HG03558 (cell line): ENCODE data around the gene PTPRD.

Experiments used
- ATAC-seq: cut with Tn5 transposase; IDR thresholded peaks from one replicate; pipeline ENCODE4 v1.9.1; 2021; ENCODE audit warnings: moderate number of reproducible peaks; ENCODE audit not compliant: unreplicated experiment; ENCODE audit errors: extremely low read depth

Gene PTPRD

DNA sequence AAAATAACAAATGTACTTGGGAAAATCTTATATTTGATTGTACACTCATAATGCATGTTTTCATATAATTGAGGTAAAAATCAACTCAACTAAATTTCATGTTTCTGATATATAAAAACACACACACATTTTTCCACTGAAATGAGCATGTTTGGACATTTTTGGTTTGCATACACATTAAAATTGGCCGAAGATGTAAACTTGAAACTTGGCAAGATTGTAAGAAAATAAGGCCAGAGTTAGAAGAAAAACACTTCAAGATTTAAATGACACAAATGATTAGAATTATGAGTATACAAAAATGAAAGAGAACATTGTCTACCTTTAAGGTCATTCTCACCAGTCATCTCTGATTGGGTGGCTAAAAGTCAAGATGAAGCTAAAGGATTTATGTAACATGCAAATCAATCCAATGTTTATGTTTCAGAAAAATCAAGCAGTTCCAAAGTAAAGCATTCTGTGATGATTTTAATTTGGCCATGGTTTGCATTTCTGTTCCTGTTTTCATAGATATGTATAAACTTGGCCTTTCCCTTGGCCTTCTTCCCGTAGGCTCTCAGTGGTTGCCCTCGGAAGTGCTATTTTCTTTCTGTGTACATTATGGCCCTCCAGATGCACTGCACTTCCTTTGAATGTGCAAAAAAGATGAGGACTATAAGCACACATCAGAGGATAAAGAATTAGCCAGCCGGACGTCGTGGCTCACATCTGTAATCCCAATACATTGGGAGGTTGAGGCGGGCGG is 1707.9 kb downstream of the PTPRD start:
- ATAC-seq, result no peak

DNA sequence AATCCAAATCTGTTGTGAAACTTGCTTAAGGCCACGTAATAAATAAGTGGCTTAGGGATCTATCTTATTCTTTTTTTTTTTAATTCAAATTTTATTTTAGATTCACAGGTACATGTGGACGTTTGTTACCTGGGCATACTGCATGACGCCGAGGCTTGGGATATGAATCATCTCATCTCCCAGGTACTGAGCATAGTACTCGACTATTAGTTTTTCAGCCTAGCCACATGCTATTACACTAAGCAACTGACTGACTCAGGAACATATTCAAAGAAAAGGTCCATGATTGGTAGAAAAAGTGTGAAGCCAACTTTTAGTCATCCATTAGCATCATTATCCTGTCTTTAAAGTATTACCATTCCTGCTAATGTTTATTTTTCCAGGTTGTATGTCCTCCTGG is 1709.7 kb downstream of the PTPRD start:
- ATAC-seq, result no peak

DNA sequence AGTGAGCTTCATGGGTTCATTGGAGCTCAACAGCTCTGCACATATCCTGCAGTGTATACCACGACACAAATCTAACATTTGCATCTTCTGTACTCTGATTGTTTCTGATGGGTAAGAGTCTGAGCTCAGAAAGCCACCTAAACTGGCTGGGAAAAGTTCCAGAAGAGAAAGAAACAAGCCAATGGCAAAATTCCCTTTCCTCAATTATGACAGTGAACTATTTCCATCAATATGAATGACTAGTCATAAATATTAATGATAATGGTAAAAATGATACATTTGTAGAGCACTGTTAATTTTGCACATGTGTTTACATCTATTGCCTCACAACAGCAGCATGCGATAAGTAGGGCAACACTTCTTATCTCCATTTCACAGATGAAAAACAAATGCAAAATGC is 1711.7 kb downstream of the PTPRD start:
- ATAC-seq, result no peak

DNA sequence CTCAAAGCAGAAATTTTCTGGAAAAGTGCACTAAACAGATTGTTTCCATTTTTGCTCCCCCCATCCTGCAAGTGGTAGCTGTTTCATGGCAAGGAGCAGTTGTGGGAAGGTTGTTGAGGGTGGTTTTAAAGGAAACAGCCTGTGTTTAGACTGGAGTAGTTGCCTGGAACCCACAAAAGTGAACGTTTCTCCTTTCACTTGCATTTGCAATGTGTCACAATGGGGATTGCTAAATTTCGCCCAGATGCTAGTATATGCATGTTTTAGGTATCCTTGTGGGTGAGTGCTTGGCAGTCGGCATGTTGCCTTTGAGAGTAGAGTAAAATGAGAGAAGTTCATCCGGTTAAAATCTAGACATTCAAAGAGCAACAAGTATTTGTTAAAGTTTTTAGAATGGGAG is 1713.3 kb downstream of the PTPRD start:
- ATAC-seq, result no peak

DNA sequence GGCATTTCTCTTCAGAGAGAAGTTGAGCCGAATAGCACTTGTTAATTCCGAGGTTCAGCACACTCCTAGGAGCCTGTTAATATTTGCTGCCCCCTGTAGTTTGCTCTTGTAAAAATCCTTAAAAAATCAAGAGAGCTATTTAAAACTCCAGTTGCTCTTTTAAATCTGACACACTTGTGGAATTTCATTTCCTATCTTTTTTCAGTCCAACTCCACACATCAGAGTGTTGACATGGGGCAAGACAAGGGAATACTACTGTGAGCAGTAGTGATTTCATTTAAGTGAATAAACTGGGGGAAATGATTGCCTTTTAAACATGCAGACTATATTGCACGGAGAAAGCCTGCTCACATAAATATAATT is 1717.0 kb downstream of the PTPRD start:
- ATAC-seq, result no peak

DNA sequence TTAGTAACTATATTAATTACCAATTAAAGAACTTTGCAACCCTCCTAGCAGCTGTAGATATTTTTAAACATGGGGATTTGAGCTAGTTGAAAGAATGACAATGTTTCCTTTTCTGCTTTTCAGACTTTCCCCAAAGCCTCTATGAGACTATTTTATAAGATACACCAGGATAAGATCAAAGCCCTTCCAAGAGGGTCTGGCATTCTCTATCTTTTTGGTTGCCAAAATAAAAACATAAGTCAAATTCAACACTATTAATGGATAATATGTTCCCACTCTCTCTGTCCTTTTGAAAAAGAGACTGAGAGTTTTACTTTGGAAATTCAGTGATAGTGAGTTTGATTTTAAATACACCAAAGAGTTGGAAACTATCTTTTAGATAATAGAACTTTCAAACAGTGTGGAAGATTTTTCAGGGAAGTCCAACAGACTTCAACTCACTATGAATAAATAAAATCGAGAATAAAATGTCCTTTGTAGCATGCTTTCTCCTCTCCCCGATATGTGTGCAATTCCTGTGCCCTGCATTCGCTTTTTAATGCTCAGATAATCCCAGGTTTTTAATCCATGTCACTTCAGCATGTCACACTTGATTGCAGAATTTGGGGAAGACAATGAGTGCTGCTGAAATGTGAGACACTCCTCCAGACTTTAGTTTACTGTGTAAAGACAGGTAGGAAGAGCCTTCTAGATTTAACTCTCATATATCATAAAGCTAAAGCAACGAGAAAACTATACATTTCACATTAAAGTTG is 1717.5 kb downstream of the PTPRD start:
- no peak for ATAC-seq

DNA sequence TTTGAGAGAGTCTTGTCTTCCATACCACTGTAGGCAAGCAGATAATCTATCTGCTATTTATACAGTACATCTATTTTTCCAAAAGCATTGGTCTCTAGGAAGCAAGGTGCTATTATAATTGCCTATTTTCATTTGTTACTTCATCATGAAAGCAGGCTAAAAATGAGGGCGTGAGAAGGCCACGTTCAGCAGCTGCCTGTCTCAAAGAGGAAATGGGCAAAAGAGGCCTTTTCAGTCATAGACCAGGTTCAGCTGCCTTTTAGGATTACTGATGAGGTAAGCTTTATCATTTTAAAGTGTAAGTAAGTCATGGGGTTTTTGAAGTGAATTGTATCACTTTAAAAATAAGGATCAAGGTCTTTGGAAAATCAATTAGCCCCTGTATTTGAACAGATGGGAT is 1722.1 kb downstream of the PTPRD start:
- no peak for ATAC-seq

DNA sequence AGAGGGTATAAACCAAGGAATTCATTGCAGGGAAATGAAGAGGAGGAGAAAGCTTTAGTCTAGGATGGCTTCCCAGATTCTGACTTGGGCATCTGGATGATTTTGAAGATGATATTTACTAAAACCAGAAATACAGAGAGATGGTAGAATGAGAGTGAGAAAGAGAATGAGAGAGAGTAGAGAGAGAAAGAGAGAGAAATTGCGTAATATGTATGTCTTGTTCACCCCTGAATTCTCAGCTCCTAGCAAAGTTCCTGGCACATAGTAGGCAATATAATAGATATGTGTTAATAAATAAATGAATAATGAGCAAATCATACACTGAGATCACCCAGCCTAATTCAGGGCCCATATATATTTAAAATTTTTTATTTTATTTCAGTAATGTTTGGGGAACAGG is 1723.7 kb downstream of the PTPRD start:
- no peak for ATAC-seq

DNA sequence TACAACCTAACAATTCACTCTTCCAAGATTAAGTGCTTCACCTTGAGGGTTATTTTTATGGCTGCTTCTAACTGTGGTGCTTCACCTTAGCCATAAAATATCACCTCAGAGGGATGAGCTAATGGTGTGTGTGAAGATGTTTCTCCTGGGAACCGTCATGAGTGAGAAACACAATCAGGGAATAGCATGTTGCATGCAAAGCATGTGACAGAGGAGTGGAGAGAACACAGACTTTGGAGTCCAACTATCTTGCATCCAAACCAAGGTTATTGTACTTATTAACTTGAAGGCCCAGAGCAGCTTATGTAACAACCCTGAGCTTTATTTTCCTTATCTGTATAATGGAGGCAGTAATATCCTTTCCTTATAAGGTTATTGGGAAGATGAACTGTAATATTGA is 1724.2 kb downstream of the PTPRD start:
- no peak for ATAC-seq

DNA sequence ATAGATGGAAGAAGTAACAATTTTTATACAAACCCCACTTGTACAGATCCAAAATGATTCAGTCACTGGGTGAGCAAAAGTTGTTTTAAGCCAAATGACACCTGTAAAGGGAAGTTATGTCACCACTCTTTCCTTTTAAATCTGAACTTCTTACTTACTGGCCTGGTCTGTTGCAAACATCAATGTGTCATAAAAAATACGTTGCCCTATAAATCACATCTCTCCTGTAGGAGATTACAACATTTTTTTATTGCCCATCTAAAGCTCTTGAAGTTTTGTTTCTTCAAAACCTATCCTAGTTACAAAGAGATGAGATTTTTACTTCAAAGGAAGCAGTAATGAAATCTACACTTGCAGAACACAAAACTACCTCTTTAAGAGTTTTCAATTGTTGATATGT is 1725.4 kb downstream of the PTPRD start:
- ATAC-seq, result no peak

DNA sequence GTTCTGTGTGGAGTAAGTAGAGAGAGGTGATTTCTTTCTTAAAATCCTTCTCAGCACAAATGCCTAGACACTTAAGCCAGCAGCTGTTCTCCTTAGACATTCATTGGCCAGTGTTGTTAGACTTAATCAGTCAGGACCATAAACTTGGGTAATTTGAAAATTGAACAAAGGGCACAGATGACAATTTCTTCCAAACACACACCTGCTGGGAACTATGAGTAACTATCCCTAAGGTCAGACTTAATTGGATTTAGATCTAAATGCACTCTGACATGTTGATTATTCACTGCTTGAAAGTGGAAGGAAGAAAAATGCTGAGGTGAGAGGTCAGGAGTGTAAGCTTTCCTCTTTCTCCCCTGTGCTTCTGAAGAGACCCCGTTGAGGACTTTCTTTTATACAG is 1729.5 kb downstream of the PTPRD start:
- ATAC-seq, result no peak

DNA sequence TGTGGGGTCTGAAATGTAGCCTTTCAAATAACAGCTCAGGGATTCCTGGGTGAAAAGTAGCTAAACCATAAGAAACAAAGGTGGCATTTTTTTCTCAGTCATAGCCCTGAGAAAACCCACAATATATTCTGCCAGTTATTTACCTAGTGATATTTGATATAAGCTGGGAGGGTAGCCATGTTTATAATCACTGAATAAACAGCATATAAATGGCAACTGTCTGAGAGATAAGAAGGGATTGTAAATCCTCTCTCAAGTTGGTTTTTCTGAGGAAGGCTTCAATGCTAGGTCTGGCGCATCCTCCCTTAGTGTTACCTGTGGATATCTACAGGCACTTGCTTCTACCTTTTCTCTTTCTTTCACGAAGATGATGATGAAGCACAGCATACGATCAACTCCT is 1732.7 kb downstream of the PTPRD start:
- no peak for ATAC-seq

DNA sequence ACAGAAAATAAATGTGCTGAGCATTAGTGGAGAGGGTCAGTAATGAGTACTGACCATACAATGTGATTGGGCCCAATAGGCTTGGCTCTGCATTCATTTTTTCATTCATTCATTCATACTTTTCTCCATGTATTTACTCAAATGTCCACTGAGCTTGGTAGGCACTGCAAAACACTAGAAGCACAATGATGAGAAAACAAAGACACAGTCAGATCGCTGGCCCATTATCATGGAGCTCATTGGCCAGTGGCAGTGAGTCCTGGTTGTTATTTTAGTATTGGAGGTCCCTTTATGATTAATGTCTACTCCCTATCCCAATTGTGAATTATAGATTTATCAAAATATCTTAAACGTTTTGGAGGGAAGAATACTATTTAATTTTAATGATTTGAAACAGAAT is 1733.5 kb downstream of the PTPRD start:
- no peak for ATAC-seq

DNA sequence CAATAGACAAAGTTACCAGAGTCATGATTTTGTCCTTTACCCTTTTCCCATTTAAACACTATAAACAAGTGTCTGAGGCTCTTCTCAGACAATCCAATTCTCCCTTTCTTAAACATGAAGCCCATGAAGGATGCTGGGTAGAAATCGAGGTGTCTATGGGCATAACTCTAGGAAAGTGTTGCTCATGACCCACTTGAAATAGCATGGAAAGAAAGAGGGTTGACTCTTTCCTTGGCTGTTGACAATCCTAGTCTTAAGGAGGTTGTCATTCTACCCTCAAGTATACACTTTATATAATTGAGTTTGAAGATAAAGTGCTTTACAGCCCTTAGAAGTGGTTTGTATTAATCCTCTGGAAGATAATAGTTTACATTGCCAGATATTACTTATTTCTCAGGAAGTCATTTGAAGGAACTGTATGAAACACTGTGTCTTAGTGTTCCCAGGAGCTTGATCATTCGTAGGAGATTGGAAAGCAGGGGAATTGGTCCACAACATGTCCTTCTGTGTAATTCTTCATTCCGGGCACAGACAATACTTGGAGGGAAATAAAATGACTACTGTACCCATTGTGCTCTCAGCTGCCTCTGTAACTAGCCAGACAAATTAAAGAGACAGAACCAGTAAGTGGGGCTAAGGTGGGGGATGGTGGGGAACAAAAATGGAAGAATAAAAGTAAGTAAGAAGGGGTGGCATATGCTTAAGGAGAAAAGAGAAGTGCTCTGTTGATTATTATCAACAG is 1734.9 kb downstream of the PTPRD start:
- no peak for ATAC-seq

DNA sequence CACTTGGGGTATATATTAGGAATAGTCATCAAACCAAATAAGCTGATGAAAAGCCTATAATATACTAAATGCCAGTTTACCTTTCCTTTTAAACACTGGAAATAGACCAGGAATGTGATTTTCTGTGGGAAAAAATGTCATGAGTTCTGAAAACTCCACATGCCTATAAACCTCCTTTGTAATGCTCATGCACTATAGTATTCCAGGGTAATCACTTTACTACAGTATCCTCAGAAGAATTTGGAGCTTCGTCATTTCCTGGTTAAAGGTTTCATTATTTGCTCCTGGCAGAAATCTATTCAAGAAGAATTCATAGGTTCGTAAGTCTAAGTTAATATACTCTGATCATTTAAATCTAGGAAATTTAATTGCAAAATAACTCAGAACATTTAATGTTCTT is 1736.5 kb downstream of the PTPRD start:
- ATAC-seq, result no peak

DNA sequence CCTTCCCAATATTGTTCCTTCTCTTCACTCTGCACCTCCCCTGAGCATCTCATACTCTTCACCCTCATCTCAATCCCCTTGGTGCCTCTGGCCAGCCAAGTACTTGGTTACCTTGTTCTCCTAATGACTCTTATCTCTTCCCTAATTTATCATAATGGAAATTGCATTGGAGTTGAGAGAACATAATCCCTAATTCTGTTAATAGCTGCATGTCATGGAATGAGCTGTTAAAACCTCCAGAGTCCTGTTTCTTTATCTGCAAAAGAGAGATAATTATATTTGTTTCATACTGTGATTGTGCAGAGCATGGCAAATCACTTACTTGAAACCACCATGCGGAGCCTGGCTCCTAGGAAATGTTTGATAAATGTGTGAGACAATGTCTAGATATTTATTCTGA is 1738.3 kb downstream of the PTPRD start:
- no peak for ATAC-seq

DNA sequence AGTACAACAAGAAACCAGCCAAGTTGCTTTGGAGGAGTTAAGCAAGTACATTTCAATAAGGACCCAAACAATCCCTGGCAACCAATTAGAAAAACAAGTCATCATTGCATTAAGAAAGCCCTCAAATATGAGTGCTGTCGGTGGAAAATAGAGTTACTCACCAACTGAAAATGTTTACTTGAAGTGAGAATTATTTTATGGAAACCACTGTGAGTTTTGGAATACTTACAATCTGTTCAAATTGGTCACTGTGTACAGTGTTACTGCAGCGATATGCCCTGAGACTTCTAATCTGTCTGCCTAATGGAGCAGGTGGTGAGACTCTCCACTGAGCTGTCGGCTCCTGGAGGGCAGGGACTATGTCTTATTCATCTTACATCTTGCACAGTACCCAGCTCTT is 1740.0 kb downstream of the PTPRD start:
- ATAC-seq, result no peak

DNA sequence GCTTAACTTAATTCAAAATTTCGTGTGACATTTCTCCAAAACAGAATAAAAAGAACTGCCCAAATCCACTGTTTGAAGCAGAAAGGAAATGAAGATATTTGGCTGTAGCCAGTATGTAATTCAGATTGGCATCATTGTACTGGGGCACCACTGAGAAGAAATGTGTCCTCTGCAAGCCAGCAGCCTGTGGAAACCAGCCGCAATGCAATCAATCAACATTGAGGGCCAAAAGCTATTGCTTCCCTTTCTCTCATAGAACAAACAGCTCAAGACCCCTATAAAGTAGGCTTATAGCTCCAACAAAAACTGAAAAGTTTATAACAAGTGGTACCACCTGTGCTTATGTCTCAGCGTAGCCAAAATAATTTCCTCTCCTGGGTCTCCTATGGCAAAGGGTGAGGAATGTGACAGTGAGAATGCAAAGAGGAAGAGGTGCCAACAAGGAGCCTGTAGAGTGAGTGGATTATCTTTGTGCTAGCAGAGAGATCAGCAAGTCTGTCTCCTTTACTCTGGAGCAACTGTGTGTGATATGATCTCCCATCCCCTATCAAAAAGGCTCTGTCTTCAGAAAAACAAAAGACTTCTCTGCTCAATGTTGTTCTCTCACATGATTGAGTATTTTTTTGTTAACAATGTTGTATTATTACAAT is 1740.9 kb downstream of the PTPRD start:
- ATAC-seq, result no peak

DNA sequence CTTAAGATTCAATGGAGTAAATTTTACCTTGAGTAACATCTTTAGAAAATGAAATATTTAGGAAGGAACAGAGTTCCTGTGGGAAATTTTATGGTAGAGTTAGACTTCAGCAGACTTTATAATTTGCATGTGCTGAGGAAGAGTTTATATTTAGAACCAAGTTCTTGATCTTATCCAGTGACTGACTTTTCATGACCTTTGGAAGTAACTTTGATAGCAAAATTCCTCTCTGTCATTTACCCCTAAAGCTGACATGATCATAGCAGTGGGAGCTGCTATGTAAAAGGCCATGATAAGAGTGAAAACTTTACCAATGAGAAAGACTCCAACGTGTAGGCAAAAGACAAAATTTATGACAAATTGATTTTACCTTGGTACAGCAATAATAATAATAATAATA is 1741.4 kb downstream of the PTPRD start:
- no peak for ATAC-seq

DNA sequence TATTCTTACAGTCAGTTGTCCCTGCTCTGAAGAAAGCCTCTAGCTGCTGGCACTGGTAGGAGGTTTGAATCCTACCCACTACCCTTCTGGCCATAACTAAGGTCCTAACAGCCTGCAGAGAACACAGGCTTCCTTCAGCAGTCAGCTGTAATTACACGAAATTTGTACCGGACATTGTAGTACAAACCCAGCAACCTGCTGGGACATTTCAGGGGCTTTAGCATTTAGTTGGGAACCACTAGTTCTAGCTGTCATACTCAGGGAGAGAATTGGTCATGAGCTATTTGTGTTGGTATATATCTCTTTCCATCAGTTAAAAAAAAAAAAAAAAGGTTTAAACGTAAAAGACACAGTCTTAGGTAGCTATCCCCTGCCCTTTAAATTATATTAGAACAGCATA is 1743.0 kb downstream of the PTPRD start:
- no peak for ATAC-seq

DNA sequence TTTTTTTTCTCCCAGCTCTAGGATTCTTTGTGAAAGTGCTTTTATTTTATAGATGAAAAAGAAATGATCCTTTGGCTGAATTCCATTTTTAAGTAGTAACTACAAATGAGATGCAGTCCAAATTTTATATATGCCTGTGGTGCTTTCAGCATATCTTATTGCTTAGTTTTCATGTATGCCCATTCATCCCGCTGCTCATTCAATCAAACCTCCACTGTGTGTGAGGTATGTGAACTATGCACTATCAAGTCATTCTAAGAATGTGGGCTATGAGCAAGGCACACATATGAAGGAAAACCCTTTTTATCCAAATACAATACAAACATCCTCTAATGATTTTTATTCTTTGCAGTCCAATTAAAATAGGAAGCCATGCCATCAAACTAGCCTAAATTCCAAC is 1744.2 kb downstream of the PTPRD start:
- ATAC-seq, result no peak
